HG02852 (cell line): ENCODE measurements around the gene RANBP3.

Source experiments
- ATAC-seq: cut with Tn5 transposase; IDR thresholded peaks from one replicate; pipeline ENCODE4 v1.9.1; 2021; ENCODE audit warnings: mild to moderate bottlenecking, moderate library complexity; ENCODE audit not compliant: unreplicated experiment

Gene RANBP3

DNA sequence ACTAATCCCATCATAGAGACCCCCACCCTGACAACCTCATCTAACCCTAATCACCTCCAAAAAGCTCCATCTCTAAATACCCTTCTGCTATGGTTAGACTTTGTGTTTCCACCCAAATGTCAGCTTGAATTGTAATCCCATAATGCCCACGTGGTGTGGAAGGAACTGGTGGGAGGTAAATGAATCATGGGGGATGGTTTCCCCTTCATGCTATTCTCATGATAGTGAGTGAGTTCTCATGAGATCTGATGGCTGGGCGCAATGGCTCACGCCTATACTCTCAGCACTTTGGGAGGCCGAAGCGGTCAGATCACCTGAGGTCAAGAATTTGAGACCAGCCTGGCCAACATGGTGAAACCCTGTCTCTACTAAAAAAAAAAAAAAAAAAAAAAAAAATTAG, 70.7 kb downstream of the RANBP3 start:
- no peak for ATAC-seq

DNA sequence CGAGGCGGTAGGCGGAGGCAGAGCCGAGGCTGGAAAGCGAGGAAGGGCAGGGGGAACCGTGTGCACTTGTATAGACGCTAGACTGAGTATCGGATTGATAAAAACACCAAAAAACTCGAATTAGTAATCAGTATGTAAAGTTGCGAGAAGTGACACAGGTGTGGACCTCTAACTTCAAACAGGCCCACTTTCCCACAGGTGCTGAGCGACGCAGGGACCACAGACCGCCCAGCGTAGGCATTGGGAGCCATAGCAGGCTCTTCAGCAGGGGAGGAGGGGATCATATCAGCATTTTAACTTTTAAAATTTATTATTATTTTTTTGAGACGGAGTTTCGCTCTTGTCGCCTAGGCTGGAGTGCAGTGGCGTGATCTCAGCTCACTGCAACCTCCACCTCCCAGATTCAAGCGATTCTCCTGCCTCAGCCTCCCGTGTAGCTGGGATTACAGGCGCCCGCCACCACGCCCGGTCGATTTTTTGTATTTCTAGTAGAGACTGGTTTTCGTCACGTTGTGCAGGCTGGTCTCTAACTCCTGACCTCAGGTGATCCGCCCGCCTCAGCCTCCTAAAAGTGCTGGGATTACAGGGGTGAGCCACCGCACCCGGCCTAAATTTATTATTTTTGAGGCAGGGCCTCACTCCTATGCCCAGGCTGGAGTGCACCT, 72.7 kb downstream of the RANBP3 start:
- ATAC-seq = no peak

DNA sequence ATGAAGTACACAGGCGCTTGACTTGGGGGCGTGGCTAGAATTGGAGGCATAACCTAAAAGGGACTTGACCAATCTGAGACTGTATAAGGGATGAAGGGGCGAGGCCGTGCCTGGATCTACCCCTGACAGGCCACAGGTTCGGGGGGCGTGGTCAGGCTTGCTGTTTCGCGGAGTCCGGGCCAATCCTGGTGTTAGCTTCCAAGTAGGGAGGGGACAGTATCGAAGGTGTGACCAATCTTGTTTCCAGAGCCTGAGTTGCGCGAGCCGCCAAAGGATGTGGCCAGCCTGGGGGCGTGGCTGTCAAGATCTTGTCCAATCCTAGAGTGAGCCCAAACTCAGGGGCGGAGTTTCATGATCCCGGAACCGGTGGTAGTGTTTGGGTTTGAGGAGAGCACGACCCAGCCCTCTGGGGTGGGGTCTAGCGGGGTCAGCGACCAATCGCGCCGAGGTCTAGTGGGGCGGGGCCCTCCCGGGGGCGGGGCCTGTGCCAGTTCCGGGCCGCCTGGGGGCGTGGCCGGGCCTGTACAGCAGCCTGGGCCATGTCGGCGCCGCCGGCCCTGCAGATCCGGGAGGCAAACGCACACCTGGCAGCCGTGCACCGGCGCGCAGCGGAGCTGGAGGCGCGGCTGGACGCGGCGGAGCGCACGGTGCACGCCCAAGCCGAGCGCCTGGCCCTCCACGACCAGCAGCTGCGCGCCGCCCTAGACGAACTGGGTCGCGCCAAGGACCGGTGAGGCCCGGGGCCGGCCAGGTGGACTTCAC, 73.4 kb downstream of the RANBP3 start, which contains the start of gene VMAC:
TSS of gene VMAC (plus strand) at position 521 of the 762 bp plus-strand sequence. CDS start at position 540, 19 bp downstream.
- peak; percentile 79 for ATAC-seq

DNA sequence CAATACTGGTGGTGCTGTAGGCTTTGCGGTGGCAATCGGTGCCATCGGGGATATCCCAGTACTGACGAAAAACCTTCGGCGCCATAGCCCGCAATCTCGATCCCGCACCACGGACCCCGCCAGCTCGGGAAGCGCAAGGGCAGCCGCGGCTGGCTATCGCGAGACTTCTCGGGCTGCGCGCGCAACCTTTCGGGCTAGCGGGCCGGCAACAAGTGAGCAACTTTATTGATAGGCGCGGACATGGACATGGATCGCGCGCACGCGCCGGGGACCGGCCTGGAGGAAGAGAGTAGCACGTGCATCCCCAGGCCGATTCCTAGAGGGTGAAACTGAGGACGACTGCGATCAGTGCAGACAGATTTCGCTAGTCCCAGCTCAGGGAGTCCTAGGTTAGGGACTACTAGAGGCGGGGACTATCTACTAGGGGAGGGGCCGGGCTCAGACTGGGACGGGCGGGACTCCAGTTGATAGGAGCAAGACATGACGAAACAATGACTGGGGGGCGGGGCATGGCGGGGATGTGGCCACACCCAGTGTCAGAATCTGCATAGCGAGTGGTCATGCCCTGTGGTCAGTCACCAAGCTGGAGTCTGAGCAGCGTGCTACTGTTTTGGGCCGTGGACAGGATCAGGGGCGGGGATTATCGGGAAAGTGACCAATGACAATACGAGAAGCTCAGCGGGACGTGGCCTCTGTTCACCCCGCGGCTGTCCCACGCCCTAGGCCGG, 74.2 kb downstream of the RANBP3 start, which contains the start of gene NDUFA11:
TSS of gene NDUFA11 (minus strand) at position 167 of the 728 bp plus-strand sequence. CDS start at position 85, 82 bp downstream.
- ATAC-seq = peak; percentile 21

DNA sequence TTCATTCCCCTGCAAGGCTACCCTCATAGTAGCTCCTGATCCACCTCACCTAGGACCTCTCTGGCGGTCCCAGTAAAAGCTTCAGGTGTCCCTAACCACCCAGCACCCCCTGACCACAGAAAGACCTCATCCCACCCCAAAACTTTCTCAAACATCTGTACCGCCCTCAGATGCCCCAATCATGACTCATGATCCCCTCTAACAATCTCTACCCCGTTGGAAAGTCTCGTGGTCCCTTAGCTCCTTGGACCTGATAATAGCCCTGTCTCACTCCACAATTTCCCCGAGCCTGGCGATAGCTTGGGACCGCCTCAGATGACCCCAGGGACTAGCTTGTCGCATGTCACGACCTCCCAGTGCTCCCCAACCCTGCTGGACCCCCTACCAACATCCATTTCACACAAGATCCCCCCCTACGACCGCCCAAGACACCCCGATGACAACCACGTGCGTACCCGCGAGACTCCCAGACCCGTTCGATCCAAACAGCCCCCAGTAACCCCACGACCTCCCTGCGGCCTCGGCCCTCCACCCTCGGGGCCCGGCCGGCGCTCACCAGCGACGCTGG, 74.8 kb downstream of the RANBP3 start:
- no peak for ATAC-seq

DNA sequence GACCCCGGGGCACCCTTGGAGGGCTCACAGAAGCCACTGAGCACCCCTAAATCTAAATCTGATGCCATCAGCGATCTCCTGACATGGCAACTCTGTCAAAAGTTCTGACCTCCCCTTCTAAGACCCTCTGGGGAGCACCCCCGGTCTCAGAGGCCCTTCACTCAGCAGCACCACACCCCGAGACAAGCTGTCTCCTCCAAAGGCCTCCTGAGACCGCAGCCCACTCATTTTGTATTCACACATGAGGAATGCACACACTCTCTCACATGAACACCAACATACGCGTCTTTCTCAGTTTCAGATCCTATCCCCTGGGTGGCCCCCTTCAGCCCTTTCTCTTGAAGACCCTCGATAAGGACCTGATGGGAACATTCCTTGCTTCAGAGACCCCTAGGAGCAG, 77.0 kb downstream of the RANBP3 start:
- ATAC-seq = no peak

DNA sequence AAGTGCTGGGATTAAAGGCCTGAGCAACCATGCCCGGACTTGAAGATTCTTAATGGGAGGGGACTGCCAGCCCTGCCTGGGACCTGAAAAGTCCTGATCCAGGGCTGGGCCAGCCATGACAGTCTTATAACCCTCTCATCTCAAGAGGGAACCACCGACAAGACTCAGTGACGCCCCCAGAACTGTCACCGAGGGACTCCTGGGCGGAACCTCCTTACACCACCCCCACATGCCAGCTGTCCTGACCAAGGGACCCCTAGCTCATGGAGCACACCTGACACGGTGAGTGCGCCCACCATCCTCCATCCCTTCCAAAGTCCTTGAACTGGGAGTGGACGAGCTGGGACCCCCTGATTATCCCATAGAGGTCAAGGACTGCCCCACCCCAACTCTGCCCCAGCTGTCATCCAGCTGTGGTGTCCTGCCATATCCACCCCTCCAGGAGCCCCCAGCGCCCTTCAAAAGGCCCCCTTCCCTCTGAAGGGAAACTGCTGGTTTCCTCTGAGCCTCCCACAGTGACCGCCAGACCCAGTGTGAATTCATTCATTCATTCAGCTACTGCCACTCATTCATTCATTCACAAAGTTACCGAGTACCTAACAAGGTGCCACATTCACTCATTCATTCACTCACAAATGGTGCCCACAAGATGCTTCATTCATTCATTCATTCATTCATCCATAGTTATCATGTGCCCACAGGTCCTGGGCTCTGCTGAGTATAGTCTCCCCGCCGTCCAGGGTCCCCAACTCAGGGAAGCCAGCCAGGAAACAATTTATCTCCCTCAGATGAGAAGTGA, 78.0 kb downstream of the RANBP3 start:
- no peak for ATAC-seq

DNA sequence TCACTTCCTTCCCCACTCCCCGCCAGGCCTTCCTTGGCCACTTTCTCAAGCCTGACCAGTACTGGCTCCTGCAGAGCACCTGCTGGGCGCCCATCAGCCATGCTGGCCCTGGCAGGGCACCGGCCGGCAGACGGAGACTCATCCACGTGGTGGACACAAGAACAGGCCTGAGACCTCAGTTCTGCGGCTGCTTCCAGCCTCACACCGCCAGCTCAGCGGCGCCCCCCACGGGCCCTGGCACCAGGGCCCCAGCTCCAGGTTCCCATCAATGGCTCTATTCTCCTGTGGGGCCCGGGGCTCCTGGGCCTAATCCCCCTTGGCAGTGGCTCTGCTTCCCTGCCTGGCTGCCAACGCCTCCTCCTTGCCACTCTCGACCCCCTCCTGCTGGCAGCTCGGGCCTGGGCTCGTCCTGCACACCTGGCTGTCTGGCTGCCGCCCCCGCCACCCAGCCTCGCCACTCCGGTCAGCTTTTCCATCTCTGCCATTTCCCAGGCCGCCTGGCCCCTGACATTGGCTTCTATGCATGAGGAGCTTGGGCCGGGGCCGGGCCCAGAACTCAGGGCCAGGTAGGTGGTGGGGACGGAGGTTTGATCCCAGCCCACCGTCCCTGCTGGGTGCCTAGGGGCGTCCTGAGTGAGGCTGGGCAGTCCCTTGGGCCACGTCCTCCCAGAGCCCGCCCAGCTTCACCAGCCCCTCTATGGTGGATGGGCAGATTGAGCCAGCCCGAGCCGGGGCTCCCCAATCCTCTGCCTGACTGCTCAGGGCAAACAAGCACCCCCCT, 80.6 kb downstream of the RANBP3 start:
- ATAC-seq = no peak

DNA sequence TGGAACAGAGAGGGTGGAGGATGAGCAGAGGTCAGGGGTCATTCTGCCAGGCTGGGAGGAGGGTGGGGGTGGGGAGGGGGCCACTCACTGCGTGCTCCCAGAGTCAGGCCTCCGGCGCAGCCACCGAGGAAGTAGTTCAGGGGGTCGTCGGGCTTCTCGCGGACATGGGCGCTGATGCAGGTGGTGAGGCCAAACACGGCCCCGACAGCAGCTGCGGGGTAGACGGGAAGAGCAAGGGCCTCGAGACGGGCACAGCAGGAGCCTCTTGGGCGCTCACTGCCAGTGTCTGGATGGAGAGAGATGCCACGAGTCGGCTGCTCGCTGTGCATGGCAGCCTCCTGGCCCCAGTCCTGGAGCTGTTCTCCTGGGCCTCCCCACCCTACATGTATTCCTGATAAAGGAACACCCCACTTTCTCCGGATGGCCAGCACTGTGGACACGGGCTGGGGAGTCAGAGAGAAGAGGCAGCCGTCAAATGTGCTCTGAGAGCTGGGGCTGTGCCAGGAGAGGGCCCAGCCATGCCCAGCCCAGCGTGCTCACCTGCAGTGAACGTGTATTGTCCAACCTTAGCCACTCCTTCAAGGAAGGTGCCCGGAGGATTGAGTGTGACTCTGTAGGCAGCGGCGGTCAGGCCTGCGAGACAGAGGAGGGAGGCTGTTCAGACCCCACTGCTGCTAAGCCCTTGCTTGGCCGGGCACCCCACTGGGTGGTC, 81.4 kb downstream of the RANBP3 start:
- no peak for ATAC-seq

DNA sequence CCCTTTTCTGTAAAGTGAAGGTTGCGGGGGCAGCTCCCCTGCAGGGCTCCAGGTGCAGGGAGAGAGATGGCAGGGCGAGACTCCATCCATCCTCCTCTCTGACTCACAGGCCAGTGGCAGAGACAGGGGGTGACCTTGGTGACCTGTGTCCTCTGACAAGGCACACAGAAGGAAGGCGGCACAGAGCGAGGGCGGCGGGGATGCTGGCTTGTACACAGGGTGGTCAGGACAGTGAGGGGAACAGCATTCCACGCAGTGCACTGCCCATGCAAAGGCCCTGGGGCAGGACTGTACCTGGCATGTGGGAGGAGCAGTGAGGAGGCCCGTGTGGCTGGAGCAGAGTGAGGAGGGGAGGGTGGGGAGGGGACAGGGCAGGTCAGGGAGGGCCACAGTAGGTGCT, 82.0 kb downstream of the RANBP3 start:
- ATAC-seq = no peak

DNA sequence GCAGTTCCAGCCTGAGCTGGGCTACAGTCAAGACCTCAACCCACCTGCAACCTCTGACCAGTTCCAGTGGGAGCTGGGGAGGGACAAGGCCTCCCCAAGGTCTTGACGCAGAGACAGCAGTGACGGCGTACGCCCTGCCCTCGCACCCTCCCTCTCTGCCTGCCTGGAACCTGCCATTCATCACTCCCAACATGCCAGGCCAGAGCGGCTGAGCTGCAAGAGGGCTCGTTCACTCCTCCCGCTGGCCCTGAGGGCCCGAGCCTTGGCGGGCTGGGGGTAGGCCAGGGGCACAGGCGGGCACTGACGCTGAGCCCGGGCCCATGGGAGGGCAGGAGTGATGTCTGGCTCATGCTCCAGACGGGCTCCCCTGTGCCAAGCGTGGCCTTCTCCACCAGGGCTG, 82.5 kb downstream of the RANBP3 start:
- ATAC-seq = no peak

DNA sequence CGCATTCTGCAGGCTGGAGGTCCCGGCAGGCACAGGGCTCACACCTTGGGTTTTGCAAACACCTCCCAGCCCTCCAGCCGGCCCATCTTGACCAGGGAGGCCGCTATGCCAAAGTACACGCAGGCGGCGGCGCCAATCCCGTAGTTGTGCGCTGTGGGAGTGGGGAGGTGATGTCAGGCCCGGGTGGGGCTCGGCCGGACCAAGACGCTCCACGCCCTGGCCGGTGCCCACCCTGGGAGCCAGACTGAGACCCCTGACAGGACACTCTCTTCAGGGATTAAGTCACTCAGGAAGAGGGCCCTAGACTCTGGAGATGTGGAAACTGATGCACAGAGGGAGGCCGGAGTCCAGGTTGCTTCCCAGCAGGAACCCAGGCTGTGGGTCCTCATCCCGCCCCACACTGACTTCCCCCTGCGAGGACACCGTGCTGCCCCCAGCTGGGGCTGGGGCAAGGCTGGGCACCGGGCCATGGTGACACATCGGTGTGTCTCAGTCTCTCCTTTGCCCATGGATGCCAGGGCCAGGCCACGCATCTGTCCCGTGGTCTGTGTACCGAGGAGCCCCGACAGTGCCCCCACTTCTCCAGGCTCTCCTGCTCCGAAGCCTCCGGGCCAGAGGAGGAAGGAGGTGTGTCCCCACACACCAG, 83.1 kb downstream of the RANBP3 start:
- ATAC-seq = no peak

DNA sequence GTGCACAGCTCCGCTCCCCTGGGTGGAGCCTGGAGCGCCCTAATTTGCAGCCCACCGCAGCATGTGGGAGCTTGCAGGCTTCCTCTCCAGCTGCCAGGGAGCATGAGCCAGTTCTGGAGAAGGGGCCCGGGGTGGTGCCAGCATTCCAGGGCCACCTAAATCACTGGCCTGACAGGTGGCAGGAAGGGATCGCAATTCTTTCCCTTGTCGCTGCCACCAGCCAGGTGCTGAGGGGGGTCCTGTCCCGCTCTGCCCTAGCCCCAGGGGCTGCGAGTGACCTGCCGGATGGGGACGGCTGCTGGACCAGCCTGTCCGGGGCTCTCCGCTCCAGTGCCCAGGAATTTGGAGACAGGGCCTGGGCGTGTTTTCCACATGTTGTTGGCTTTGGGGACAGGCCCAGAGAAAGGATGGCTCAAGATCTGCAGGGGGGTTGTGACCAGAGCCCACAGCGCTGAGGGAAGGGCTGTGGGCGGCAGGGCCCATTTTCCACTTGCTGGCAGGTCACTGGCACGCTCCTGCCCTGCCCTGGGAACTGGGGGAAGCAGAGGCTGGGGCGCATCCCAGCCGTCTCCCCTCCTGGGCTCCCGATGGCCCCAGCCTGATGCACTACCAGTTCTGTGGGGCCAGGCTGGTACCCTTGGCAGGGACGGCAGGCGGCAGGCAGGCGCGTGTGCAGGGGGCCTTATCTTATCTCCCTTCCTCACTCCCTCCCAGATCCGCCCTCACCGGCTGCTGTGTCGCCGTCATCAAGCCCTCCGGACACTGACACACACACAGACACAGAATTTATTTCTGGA, 83.8 kb downstream of the RANBP3 start:
- ATAC-seq = no peak

DNA sequence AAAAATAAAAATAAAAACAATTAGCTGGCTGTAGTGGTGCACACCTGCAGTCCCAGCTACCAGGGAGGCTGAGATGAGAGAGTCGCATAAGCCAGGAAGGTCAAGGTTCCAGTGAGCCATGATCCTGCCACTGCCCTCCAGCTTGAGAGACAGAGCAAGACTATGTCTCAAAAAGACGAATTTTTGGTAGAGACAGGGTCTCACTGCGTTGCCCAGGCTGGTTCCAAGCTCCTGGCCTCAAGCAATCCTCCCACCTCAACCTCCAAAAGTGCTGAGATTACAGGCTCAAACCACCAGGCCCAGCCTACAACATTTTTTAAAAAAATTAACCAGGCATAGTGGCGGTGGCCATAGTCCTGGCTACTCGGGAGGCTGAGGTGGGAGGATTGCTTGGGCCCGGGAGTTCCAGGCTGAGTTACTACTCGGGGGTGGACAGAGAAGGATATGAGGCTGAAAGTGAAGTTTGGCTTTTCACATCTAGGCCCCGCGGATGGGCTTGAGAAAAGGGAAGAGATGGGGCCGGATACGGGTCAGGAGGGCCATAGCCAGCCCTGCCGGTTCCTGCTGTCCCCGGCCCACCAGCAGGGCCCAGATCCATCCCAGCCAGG, 84.5 kb downstream of the RANBP3 start:
- ATAC-seq = no peak

DNA sequence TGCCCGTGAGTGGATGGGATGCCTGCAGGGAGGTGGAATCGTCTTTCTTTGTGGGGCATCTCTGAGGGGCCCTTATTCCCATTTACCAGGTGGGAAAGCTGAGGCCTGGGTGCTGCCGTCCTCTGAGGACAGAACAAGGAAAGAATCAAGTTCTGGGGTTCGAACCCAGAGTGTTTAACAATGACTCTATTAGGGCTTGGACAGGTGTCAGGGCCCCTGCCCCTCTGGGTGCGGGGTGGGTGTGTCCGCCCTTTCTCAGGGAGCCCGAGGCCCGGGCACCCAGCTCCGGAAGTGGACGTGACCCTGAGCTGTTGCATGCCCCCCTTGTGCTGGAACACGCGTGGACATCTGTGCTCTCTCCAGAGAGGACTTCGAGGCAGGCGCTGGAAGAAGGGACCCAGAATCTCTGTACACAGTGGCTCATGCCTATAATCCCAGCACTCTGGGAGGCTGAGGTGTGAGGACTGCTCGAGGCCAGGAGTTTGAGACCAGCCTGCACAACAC, 85.1 kb downstream of the RANBP3 start:
- no peak for ATAC-seq

DNA sequence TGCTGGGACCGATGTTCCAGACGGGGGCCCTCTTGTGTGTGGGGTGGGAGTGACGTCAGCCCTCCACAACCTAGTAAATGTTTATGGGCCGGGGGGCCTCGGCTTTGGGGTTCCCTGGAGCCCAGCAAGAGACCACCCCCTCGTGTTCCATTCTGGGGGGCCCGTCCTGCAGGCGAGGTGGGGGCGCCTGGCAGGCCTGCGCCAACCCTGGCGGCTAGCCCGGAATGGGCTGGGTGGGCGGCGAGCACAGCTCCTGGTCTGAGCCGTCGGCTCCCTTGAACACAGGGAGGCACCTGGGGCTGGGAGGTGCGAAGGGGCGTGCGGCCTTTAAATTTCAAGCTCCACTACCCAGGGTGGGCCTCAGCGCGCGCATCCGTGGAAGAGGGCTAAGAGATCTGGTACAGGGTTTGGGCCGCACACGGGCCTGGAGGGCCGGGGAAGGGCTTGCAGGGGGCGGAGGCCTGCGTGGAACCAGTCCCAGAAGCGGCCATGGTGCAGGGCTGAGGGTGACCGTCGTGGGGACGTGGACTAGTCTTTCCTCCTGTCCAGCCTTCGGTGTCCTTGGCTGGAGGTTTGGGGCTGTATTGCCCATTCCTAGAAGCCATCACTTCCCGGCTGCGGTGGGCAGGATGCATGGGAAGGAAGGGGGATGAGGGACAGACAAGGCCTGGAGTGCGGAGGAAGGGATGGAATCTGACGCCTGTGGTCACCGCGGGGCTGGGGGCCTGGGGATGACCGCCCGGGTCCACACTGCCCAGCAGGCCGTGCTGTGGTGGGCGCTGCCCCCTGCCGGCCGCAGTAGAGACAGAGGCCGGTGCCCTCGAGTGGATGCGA, 85.8 kb downstream of the RANBP3 start:
- no peak for ATAC-seq
